GM21360 (cell line): Measurements from ENCODE around the gene FAM193B.
"Not testable (repeated sequence)": the region's sequence is repeated elsewhere in the genome, so short reads cannot be mapped to it uniquely, and the experiment has no call there.

Source experiments
- ATAC-seq: cut with Tn5 transposase; IDR thresholded peaks from one replicate; pipeline ENCODE4 v1.9.1; 2021; ENCODE audit warnings: mild to moderate bottlenecking, moderate library complexity; ENCODE audit not compliant: unreplicated experiment

FAM193B gene

DNA sequence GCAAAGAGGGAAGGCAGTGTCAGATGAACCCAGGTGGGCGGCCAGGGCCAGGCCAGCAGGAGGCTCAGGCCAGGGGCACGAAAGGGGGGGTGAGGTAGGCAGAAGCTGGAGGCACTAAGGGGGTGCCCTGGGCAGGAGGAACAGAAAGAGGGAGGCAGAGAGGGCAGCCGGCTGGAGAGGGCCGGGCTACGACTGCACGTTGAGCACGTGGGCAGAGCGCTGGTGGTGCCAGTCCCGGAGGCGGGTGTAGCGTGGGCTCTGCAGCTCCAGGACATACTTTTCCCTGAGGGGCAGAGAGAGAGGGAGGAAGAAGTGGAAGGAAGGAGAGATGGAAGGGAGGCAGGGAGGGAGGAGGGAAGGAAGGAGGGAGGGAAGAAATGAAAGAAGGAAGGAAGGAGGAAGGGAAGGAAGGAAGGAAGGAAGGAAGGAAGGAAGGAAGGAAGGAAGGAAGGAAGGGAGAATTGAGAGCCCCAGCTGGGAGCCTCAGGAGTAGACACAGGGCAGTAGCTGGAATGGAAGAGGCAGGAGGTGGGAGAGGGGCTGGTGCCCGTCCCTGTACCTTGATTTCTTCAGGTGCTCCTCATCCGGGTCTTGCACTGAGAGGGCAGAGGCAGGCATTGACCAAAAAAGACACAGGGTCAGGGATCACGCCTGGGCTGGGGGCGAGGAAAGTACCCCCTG, 63.9 kb downstream of the FAM193B start:
- no peak for ATAC-seq

DNA sequence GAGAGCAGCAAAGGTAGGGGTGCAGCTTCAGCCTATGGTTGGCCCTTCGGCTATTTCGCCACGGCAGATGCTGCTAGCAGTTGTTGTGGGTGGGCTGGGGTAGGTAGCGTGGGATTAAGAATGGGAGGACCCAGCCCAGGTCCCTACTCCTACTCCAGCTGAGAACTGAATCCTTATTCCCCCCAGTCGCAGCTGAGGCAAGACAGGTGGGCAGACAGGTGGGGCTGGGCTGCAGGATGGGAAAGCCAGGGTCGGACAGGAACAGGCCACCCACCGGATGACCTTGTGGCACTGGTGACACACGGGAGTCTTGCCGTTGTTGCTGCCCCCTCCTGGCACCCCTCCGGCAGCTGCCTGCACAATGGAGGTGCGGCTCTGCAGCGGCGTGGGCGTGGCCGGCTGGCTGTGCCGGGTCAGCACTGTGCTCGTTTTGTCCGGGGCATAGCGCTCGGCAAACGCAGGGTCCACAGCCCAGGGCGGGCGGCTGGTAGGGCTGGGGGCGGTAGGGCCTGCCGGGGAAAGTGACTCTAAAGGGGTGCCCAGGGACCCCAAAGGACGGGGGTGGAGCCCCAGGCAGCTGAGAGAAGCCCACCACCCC, 65.1 kb downstream of the FAM193B start:
- ATAC-seq = no peak

- no peak for ATAC-seq
These were observed 66.4 kb downstream of the FAM193B start for GRCh38 chr5:177487975-177488374.

DNA sequence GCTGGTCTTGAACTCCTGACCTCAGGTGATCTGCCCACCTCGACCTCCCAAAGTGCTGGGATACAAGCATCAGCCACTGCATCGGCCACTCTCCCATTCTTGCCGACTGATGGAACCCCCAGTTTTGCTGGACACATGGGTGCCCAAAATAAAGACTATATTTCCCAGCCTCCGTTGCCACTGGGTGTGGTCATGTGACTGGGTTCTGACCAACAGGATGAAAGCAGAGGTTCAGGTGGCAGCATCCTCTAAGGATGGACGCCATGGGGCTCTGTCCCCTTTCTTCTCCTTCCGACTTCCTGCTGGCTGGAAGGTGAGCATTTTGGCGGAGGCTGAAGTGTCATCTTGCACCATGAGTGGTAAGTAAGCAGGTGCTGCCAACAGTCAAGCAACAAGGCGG, 67.2 kb downstream of the FAM193B start:
- no peak for ATAC-seq

DNA sequence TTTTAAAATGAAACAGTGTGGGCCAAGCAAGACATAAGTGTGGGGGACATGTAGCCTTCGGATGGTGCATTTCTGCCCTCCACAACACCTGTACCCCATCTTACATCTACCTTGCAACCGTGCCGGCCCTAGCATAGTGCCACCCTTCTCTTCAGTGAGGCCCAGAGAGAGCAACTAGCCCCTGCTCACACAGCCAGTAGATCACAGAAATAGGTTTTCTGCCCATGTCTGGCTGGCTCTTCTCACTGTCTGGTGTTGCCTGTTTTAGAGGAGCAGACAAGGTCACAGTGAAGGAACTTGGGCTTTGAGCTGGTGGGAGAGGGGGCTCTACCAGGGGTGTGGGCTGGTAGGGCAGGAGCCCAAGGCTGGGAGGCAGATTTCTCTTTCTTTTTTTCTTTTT, 68.1 kb downstream of the FAM193B start:
- no peak for ATAC-seq

- ATAC-seq = not testable (repeated sequence)
These were observed 68.6 kb downstream of the FAM193B start for GRCh38 chr5:177485753-177486152.

GRCh38 chr5:177484902-177485549, 69.3 kb downstream of the FAM193B start:
- no peak for ATAC-seq

- no peak for ATAC-seq
These were observed 70.1 kb downstream of the FAM193B start for GRCh38 chr5:177483994-177484901.

DNA sequence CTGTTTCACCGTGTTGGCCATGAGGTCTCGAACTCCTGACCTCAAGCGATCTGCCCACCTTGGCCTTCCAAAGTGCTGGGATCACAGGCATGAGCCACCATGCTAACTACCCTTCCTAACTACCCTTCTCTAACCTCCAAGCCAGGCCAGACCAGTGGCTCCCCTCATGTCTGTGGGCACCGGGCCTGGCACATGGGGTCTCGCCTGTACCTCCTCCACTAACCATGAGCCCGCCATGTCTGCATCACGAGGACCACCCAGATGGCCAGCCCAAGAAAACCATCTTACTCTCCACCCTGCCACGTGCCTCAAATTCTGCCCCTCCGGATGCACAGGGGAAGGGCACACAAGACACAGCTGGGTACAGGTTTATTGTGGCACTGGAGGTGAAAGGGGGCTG, 71.3 kb downstream of the FAM193B start:
- no peak for ATAC-seq

DNA sequence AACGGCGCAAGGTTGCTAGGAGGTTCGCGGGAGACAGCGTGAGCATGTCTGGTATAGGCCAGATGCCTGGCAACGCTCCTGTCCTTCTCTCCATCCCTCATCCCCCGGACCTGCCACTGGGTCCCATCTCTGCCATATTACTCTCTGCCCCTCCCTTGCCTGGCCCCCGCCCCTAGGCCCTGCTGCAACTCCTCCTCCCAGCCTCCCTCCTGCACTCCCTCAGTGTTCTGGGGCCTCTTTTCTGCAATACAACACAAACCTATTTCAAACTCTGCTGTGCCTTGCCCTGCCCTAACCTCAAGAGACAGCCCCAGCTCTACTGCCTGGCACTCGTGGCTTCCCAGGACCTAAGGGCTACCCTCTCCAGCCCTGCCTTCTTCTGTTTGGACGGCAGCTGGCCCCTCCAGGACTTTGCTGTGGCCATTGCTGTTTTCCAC, 72.0 kb downstream of the FAM193B start:
- no peak for ATAC-seq

DNA sequence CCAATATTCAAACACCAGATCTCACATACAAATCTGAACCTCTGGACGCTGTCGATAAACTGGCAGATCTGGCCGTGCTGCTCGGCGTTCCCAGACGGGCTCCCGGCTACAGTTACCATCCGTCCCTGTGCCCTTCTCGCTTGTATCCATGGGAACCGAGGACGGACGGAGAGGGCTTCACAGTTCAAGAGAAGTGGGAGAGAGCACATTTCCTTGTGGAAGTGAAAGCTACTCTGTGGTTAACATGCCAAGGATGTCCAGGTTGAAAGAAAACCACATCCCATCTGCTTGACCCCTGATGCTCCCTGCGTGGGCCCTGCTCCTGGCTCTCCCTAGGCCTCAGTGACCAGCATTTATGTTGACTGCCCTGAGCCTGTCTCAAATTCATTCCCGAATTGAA, 74.6 kb downstream of the FAM193B start:
- ATAC-seq = no peak

- no peak for ATAC-seq
These were observed 75.4 kb downstream of the FAM193B start for GRCh38 chr5:177478711-177479646.

DNA sequence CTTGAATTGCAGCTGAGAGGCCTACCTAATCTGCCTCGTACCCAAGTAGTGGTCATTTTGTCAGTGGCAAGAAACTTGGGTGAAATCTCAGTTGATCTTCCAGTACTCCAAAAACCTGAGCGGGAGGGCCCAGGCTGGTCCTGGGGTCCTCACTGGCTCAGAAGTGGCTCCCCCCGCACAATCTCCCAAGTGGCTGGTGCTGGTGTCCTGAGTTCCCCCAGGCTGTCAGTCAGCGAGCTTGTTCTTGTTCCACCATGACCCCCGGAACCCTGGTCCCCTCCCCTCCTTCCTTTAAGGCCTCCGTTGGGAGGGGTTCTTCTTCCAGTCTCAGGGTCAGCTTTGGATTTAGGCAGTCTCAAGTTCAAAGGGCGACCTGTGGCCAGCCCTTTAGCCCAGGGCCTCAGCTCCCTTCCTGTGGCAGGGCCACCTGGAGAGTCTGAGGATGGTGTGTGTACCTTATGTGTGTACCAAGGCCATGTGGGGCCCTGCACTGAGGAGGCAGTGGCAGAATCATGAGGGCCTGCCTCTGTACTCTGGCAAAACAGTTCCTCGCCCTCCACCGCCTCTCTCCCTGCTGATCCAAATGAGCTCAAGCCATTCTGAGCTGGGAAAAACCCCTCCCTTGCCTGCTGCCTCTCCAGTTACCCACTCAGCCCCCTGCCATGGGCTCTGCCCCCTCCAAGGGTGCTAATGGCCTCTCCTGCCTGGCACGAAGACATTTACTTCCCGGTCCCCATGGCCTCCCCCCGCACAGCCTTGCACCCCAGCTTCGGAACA, 76.5 kb downstream of the FAM193B start:
- no peak for ATAC-seq

DNA sequence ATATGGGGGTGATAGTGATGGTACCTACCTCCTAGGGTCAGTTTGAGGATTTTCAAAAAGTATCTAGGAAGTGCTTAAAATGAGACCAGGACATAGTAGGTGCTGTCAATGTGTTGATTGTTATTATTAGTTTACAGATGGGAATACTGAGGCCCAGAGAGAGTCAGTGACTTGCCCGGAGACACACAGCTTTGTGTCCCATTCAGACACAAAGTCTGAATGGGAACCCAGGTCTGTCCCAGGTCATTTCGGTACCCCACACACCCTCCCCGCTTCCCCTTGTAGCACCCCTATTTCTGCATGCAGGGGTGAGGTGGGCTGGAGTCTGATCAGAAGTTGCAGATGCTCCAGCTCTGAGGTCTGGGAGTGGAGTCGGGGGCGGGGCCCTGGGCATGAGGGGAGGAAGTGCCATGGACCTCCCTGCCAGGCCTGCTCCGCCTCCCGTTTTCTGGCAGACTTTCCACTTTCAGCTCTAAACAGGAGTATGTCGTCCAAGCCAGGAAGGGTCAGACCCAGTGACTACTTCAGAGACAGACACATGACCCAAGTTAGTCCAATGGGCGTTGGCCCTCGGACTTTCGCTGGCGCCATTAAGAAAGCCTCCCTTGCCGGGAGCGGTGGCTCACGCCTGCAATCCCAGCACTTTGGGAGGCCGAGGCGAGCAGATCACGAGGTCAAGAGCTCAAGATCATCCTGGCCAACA, 77.7 kb downstream of the FAM193B start:
- no peak for ATAC-seq

DNA sequence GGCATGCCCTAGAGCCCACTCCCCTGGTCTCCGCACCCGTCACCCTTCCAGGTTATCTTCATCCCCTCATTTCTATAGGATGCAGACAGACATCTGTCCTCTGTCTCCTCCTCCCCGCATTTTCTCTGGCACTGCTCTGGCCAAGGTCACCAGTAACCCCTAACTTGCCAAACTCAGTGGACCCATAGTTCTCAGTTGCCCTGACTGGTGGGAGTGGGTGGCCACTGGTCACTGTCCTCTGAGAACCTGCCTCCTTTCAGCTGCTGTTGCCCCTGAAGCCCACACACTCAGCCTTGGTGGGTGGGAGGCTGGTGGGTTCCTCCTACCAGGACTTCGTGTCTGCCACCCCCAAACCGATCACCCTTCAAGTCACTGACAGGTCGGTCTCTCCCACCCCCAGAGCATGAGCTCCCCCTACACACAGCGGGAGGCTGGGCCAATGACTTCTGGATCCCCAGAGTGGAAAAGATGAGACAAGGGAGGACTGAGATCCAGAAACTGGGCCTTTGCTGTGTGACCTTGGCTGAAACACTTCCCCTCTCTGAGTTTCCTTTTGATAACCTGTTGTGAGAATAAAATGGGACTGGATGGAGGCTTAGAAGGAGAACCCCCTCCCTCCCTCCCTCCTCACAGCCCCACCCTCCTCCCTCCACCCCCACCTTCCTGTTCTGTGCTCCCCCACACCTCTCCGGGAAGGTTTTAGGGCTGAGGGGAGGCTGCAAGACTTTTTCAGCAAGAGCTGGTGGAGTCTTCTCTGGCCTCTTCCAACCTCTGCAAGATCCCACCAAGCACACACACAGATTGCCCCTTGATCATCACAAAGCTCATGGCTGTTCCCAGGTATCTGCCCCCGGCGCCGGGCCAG, 78.6 kb downstream of the FAM193B start:
- ATAC-seq = no peak

DNA sequence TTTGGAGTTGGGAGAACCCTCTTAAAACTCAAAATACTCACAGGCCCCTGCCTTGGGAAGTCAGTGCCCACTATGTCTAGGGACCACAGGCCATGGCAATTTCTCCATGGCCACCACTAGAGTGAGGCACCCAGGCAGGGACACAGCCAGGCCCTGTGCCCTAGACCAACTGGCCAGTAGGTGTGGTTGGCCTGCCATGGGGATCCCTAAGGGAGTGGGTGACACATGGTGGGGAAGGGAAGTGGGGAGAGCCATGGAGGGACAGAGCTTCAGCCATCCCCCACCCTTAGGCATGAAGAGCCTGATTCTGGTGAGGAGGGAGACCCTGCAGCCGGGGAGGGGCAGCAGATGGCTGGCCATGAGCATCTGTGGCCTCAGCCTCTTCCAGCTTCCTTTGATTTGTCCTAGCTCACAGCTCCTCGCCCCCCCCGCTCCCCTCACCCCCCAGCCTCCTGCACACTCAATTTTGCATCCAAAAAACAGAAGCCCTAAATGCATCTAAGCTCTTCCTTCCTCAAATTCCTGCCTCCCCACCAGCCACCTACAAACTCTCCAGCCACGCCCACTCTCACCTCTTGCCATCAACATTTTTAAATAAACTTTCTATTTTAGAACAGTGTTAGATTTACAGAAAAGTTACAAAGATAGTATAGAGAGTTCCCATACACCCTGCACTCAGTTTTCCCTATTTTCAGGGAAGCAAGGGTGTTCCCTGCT, 79.4 kb downstream of the FAM193B start:
- no peak for ATAC-seq

DNA sequence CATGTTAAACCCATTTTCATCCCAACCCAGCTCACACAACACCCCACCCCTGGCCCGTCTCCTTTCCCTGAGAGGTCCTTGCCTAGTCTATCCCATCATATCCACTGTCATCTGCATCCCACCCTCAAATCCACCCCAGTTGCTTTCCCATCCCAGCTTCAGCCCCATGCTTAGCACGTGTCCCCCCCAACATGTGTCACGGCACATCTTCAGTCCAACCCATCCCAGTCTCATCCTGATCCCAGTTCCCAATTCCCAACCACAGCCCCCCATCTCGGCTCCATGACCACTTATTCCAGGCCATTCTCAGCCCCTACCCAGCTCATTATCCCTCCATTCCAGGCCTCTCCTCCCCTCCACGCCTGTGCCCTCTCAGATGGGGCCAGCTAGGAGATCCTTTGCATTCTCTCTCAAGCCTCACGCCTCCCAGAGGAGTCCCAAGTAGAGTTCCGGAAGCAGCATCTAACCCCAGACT, 80.3 kb downstream of the FAM193B start:
- no peak for ATAC-seq
